DND-41 (cell line): Measurements from ENCODE around the gene LCN2.
A peak's percentile ranks its signal among the peaks of the same experiment; 100 is the strongest.
"Not testable (repeated sequence)": the region's sequence is repeated elsewhere in the genome, so short reads cannot be mapped to it uniquely, and the experiment has no call there.

Experiments used
- ATAC-seq: fragments of 200-7000 bp; cut with Tn5 transposase; 3 replicates; pipeline ENCODE4 v1.9.1; 2021; ENCODE audit warnings: low read depth; ENCODE audit not compliant: insufficient read depth
- DNase-seq: peaks from one replicate; pipeline ENCODE4 v3.0.0-alpha.2; 2020
- H2AFZ ChIP-seq: 2 replicates; pipeline ENCODE4 v1.6.0; 2012; ENCODE audit warnings: low read depth, low read length
- H3K27ac ChIP-seq: 2 replicates; pipeline ENCODE4 v1.5.1; 2012; ENCODE audit warnings: low read length, inconsistent platforms
- H3K27me3 ChIP-seq: fragments of 200-600 bp; sonication (generic); 2 replicates; pipeline ENCODE4 v1.6.0; 2012; ENCODE audit warnings: low read length, mild to moderate bottlenecking, inconsistent platforms; ENCODE audit not compliant: insufficient read depth, poor library complexity
- H3K36me3 ChIP-seq: 2 replicates; pipeline ENCODE4 v1.5.1; 2012; ENCODE audit warnings: low read length, inconsistent platforms; ENCODE audit not compliant: insufficient read depth
- H3K4me1 ChIP-seq: 2 replicates; pipeline ENCODE4 v1.5.1; 2012; ENCODE audit warnings: mild to moderate bottlenecking, low read length; ENCODE audit not compliant: insufficient read depth
- H3K4me2 ChIP-seq: 2 replicates; pipeline ENCODE4 v1.6.0; 2012; ENCODE audit warnings: mild to moderate bottlenecking, moderate library complexity, low read length, inconsistent platforms; ENCODE audit not compliant: insufficient read depth
- H3K4me3 ChIP-seq, 2 experiments: fragments of 200-600 bp in 1 of 2; shearing (Covaris generic) in 1 of 2; 2 replicates each; pipeline ENCODE4 v1.5.1; 2012 to 2016; ENCODE audit warnings: inconsistent platforms in 2 of 2, low read length in 2 of 2, mild to moderate bottlenecking in 2 of 2, low read depth in 1 of 2, moderate library complexity in 1 of 2
- H3K79me2 ChIP-seq: 2 replicates; pipeline ENCODE4 v1.6.0; 2012; ENCODE audit warnings: low read length, inconsistent platforms; ENCODE audit not compliant: insufficient read depth
- H3K9ac ChIP-seq: 2 replicates; pipeline ENCODE4 v1.6.0; 2012; ENCODE audit warnings: low read depth, mild to moderate bottlenecking, inconsistent platforms, low read length, moderate library complexity
- H3K9me3 ChIP-seq: 2 replicates; pipeline ENCODE4 v1.5.1; 2012; ENCODE audit warnings: low read length, moderate library complexity, mild to moderate bottlenecking, inconsistent platforms; ENCODE audit not compliant: insufficient read depth, severe bottlenecking
- H4K20me1 ChIP-seq: 2 replicates; pipeline ENCODE4 v1.6.0; 2012; ENCODE audit warnings: low read length; ENCODE audit not compliant: insufficient read depth
- CTCF ChIP-seq: IDR thresholded peaks from 2 replicates; pipeline ENCODE4 v1.5.1; 2012; ENCODE audit warnings: borderline replicate concordance, low read length, moderate library complexity, mild to moderate bottlenecking; ENCODE audit not compliant: poor library complexity, severe bottlenecking; ENCODE audit errors: extremely low read depth
- EZH2 ChIP-seq: IDR thresholded peaks from 3 replicates; pipeline ENCODE4 v1.6.1; 2012; ENCODE audit warnings: borderline replicate concordance, low read depth, mild to moderate bottlenecking, moderate library complexity, low read length, inconsistent platforms; ENCODE audit not compliant: severe bottlenecking

Gene LCN2

GRCh38 chr9:128107468-128108268, 41.6 kb upstream of the LCN2 start:
- TF ChIP-seq EZH2 (no peak), CTCF (no peak)
- Histone ChIP-seq H3K9me3 (no peaks in the 10 kb centered on the region), H3K79me2 (no peaks in the 10 kb centered on the region), H3K4me3 (no peak overlapping the region), H3K9ac (no peak overlapping the region), H3K27ac (peak overlapping the region; percentile 14; the same call in 1 of the 2 replicates), H3K36me3 (peaks cover 50% of the 10 kb centered on the region), H2AFZ (no peak overlapping the region), H3K4me1 (peaks cover 20% of the 10 kb centered on the region), H3K27me3 (no peaks in the 10 kb centered on the region), H4K20me1 (no peaks in the 10 kb centered on the region; the same call in 1 of the 2 replicates), H3K4me2 (no peak overlapping the region)
- ATAC-seq = no peak
- no peak for DNase-seq

- peaks cover 2% of the 10 kb centered on the region; the same call in 1 of the 2 replicates for H4K20me1 ChIP-seq
- no peak overlapping the region for H3K27ac ChIP-seq
- peaks cover 44% of the 10 kb centered on the region for H3K36me3 ChIP-seq
- no peaks in the 10 kb centered on the region for H3K9me3 ChIP-seq
- peaks cover 12% of the 10 kb centered on the region for H3K4me1 ChIP-seq
- H3K9ac ChIP-seq = no peak overlapping the region
- no peak for ATAC-seq
- TF ChIP-seq CTCF (no peak), EZH2 (no peak)
- no peak overlapping the region for H3K4me3 ChIP-seq
- H2AFZ ChIP-seq = no peak overlapping the region
- H3K4me2 ChIP-seq = no peak overlapping the region
- no peak for DNase-seq
- no peaks in the 10 kb centered on the region for H3K27me3 ChIP-seq
- no peaks in the 10 kb centered on the region for H3K79me2 ChIP-seq
Observed at GRCh38 chr9:128108269-128109049, 40.8 kb upstream of the LCN2 start.

GRCh38 chr9:128109050-128109709, 40.1 kb upstream of the LCN2 start:
- Histone ChIP-seq H3K79me2 (no peaks in the 10 kb centered on the region), H3K4me2 (no peak overlapping the region), H2AFZ (no peak overlapping the region), H4K20me1 (peaks cover 4% of the 10 kb centered on the region; the same call in 1 of the 2 replicates), H3K4me3 (no peak overlapping the region), H3K4me1 (peaks cover 5% of the 10 kb centered on the region), H3K27me3 (no peaks in the 10 kb centered on the region), H3K9me3 (no peaks in the 10 kb centered on the region), H3K36me3 (peaks cover 43% of the 10 kb centered on the region), H3K9ac (no peak overlapping the region), H3K27ac (no peak overlapping the region)
- TF ChIP-seq CTCF (no peak), EZH2 (no peak)
- ATAC-seq (no peak), DNase-seq (no peak)

GRCh38 chr9:128111726-128112125, 37.5 kb upstream of the LCN2 start:
- not testable (repeated sequence) for H3K4me1 ChIP-seq, ATAC-seq, DNase-seq

More at GRCh38 chr9:128111726-128112125, 37.5 kb upstream of the LCN2 start:
- not testable (repeated sequence) for H3K9me3 ChIP-seq, H4K20me1 ChIP-seq, H3K9ac ChIP-seq, H3K79me2 ChIP-seq, H3K27me3 ChIP-seq, H3K4me2 ChIP-seq, H3K4me3 ChIP-seq, H2AFZ ChIP-seq, H3K27ac ChIP-seq
- peaks cover 37% of the 10 kb centered on the region for H3K36me3 ChIP-seq
